Stimulated activated CD8-positive, alpha-beta memory T cell treated with anti-CD3 and anti-CD28 coated beads, Interleukin-15, amount 100 ng/mL, for 24 hours (primary cell): Measurements from ENCODE around the gene PXN.
"Not testable (repeated sequence)": the region's sequence is repeated elsewhere in the genome, so short reads cannot be mapped to it uniquely, and the experiment has no call there.

Experiments used
- DNase-seq: peaks from one replicate; pipeline ENCODE4 v3.0.0-alpha.2; 2020; ENCODE audit warnings: low read depth

Gene PXN

DNA sequence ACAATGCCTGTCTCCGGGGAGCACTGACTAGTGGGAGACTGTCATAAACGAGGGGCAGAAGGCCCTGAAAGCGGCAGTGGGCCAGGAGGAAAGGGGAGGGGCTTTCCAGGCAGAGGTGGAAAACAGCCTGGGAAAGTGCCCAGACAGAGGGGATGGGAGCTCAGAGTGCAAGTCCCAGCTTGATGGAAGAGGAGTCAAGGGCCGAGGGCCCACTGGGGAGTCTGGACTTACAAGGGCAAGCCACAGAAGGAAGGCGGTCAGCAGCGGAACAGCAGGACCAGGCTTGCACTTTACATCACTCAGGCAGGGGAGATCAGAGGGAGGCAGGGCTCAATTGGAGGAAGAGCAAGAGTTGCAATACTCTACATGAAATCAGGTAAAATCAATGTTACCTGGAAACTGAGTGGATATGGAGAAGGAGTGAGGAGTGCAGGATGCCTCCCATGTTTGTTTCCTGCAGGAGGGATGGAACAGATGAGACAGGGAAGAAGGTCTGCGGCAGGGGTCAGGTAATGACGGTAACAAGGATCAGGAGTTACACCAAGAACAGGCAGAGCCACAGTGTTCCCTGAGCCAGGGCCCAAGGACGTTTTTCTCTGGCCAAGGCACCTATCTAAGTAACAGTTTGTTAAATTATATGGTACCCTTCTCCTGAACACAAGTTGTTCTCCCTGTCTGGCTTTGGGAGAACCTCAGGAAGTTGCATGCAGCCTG lies 23.8 kb downstream of the PXN start:
- no peak for DNase-seq

DNA sequence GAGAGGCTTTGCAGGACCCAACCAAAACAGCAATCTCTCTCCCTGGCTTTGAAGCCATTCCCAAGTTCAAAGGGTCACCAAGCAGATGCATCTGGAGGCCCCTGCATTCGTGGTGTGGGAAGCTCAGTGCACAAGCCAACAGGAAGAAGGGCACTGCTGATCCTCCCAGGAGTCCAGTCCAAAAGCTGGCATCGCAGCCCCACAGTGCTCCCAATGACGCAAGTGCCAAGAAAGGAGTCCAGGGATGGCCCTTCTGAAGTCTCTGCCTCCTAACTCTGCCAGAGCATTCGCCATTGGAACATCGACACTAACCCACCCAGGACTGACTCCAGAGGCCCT lies 25.1 kb downstream of the PXN start:
- no peak for DNase-seq

DNA sequence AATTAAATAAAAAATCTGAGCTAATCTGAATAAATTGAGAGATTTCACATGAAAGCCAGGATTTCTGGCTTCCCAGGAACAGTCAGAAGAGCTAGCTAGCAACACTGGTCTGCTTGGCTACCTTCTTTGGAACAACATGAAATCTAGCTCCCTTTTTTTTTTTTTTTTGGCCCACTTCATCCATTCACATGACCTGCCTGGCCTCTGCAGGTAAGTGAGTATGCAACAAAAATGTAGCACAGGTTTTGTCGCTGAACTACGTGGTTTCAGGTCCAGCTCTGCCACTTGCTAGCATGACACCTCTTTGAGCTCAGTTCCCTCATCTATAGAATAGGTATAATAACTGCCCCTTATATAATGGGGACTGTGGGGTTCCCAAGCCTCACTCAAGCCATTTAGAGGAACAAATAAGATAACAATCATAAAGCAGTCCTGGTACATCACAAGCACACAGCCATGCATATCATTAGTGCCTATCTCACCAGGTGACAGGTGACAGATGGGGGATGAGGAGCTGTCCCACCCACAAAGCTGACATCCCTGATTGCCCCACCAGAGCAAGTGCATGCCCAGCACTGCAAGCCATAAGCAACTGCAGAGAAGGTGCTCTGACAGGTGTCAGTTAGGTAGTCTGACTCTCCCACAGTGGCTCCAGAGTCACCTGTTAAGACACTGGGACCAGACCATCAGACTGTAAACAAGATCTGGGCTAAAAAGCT lies 25.6 kb downstream of the PXN start:
- no peak for DNase-seq

DNA sequence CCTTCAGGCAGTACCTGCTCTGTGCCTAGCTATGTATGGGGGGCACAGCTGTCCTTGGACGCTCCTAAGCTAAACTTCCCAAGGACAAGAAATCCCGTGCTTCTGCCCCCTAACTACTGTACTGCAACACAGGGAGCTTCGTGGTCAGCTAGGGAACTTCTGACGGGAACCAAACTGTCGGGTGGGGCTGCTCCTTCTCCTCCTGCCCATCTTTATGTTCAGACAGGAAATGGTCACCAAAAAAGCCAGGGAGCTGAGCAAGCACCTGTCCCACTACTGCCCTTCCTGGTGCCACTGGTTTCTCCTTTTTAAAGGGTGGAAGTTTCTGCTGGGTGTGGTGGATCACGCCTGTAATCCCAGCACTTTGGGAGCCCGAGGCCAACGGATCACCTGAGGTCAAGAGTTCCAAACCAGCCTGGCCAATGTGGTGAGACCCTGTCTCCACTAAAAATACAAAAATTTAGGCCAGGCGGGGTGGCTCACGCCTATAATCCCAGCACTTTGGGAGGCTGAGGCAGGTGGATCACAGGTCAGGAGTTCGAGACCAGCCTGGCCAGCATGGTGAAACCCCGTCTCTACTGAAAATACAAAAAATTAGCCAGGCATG lies 26.6 kb downstream of the PXN start:
- no peak for DNase-seq

DNA sequence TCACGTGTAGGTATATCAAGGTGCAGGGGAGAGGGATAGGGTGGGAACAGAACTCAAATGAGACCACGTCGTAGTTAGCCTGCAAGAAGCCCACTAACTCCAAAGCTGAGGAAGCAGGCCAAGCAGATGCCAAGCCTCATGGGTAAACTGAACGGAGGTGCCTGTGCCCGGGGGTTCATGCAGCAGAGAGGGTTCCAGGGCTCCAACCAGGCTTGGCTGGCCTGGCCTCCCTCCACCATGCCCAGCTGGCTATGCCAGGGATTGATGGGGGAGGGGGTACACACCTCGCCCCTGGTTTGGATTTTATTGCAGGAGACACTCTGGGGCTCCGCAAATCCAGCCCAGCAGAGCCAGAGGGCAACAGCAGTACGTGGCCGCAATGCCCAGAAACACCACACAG lies 27.3 kb downstream of the PXN start:
- DNase-seq: no peak

DNA sequence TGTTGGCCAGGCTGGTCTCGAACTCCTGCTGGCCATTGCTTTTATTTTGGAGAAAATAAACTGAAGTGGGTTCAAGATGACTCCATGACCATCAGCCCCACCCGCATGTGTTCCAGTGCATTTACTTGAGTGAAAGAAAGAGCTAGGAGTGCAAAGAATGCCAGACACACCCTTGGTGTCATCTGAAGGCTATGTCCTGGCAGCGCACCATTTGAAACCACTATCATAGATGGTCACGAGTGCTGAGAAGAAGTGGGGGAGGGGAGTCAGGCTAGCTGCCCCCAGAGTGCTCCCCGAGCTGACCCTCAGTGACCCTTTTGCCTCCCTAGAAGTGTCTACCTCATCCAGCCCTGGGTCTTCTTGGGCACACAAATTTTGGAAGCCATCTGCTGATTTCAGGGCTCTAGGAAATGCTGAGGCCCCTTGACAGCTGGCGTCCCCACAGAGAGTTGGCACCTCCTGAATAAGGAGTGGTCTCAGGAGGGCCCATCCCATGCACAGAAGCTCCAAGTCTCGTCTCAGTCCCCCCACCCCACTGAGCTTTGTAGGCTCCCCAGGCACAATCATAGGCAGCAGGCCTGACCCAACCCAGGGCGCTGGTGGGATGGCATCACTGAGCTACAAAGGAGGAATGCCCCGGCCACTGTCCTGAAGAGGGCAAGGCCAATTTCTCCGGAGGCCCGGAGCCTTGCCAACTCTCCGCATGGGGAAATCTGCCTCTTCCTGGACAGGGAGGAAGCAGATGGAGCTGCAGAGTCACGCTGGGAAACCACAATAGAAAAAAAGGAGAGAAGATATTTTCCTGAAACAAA lies 28.0 kb downstream of the PXN start:
- DNase-seq: no peak

DNA sequence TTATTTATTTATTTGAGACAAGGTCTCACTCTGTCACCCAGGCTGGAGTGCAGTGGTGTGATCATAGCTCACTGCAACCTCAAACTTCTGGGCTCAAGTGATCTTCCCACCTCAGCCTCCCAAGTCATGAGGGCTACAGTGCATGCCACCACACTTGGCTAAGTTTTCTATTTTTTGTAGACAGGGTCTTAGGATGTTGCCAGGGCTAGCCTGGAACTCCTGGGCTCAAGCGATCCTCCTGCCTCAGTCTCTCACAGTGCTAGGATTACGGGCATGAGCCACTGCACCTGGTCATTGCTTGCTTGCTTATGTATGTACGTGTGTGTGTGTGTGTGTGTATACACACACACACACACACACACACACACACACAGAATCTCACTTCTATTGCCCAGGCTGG lies 28.7 kb downstream of the PXN start:
- DNase-seq: not testable (repeated sequence)

DNA sequence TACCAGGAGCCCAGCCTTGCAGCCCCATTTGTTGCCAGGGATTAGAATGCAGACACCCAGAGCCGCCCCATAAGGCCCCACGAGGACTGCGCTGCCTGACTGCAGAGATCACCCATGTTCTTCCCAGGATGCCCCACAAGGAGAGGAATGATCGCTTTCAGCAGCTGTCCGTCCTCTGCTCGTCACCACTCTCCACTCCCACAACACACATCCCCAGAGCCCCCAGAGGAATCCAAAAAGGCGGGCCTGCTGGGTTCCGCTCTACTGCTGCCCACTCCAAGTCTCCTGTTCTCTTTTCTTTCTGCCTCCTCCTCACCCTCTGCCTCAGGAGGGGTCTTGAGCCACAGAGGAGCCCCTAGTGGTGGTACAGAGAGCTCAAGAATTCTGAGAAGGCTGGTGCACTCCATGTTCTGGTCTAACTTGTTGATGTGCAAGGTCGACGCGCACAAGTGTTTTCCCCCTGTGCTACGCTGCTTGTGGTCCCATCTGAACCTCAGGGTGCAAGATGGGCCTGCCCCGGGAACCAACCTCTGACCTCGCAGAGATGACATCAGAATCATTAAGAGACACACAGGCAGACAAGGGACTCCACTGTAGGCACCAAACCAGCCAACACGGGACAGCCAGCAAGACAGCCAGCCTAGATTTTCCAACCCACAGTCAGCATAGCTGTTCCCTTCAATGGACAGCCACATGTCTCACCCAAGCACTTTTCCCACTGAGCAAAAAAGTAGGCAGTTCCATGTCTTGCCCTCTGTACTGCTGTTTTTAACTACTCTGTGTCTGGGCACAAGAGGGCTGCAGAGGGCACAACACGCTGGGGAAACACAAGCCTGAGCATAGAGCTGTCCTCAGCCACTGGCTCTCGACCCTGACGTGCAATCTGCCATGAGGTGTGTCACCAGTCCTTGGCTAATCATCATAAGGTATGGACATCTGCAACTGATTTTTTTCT lies 29.9 kb downstream of the PXN start:
- no peak for DNase-seq

DNA sequence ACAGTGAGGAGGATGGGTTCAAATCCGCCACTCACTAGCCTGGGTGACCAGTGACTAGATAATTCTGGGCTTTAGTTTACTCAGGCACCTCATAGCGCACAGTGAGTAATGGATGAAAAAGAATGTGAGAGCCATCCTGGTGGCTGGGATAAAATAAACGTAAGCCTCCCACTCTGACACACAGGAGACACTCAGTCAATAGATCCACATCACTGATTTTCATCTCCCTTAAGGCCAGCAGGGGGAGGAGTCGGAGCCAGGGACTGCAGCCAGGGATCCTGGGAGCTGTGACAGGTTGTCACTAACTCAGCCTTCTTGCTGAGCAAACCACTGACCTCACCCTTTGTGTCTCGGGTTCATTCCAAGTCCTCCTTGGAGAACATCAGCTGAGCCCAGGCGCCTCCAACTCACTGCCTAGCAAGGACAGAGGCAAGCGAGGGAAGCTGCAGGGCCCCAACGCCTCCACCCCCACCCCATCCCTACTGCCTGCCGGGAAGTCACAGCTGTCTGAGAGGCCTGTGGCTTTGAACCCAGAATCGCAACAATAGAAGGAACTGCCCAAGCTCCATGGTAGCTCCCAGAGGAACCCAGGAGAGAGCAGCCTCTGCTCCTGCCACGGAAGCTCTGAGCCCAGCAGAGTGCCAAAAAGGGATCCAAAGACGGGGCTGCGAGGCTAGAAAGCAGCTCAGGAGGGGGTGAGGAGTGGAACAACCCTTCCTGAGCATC lies 30.7 kb downstream of the PXN start:
- no peak for DNase-seq

DNA sequence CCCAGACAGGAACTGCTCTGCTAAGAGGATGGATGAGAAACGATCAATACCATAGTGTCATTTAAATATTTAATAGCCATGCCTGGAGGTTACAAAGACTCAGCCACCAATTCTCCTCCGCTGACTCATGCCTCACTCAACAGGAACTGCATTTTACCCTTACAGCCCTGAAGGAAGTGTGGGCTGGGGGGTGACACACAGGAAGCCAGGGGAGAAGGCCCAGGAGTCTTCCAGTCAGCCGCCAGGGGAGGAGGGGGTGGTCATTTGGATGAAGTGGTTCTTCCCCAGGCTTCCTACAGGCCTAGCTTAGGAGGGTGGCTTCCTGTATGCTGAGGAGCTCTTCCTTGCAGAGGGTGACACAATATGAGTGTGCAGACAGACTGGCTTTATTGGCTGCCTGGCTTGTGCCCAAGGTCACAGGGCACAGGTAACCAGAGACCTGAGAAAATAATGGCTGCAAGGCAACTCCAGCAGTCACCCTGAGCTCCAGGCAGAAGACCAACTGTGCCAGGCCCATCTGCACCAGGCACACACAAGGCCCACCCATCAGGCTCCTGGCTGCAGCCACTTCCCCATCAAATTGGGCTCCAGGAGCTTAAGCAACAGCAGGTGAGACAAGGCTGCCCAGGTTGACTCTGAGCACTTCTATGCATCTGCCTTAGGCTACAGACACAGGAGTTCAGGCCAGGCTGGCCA lies 34.1 kb downstream of the PXN start:
- peak; percentile 33 for DNase-seq

DNA sequence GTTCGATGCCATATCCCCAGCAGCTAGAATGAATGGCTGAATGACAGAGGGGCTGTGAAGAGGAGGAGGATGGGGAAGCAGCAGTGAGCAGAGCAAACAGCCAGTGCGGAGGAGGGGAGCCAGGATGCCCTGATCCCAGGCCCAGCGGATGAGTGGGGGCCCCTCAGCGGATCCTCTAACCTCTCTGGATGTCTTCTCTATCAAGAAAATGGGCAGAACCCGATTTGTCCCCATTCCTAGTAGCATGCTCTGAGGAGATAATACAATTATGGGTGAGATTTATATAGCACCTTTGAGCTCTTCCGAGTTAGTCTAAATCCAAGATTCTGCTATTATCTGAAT lies 34.6 kb downstream of the PXN start:
- DNase-seq: no peak

DNA sequence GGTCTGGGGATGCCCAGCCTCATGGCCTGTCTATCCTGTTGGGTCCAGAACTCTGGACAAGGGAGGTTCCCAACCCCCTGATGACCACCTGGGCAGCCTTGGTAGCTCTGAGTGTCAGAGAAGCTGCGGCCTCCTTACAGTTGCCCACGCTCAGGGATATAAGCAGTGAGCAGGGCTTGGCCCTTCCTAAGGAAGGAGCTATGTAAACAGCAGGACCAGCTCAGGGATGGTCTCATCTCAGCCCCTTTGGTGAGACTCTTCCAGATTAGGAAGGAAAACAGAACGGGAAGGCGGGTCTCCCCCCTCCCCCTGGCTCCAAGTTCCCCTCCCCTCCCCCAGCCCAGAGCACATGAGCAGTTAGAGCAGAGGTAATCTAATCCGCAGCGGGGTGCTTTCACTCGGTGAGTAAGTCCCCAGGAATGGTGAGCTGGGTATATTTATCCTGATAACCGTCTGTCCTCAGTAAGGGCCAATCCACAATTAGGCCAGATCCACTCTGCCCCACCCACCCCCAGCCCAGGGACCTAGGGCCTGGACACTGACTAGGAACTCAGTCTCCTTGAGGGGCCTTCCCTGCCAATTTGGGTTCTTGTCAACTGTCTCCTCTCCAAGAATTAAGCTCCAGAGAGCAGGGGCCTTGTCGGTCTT lies 35.1 kb downstream of the PXN start:
- no peak for DNase-seq

DNA sequence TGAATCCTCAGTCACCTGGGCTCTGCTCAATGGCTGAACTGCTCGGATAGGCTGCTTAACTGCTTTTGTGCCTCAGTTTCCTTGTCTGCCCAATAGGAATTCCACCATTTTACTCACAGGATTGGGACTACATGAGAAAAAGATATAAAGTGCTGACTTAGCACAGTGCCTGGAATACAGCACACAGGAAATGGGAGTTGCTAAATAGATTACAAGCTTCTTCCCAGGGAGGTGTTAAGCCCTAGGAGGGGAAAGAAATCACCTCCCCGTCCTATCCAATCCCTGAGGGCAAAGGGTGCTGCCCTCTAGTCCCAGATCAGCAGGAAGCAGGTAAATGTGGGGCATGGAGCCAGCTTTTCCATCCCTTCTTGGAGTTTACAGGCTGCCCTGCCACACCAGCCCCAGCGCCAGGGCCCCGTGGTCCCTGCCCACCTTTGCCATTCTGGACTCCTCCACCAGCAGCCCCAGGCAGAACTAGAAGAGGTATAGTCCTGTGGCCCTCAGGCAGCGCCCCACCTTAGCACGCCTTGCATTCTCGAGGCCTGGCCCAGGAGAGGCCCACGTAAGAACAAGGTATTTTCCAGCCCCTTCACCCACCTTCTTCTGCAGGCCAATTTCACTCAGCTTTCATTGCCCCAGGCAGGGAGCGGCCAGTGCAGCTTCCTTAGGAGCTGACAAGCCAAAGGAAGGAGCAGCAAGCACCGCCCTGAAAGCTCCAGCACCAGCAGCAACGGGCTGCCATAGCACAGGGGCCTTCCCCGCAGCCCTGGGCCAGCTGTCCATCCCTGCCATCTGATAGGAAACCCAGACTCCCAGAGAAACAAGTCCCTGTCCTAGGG lies 35.8 kb downstream of the PXN start:
- no peak for DNase-seq

DNA sequence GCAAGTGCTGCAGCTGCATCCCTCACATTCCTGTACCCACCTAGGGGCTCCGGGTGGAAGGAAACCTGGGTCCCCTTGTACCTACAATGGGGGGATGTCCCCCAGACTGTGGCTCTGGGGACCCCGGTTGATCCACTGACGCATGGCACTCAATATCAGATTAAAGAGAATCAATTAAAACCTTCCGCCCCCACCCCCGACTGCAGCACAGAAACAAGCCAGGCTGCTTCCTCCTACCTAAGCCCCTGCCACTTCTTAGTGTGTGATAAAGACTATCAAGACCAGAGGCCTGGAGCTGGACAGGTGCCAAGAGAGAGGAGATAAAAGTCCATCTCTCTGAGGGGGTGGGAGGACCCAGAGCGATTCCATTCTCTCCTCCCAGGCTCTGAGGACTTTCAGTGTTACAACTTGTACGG lies 36.5 kb downstream of the PXN start:
- DNase-seq: no peak

DNA sequence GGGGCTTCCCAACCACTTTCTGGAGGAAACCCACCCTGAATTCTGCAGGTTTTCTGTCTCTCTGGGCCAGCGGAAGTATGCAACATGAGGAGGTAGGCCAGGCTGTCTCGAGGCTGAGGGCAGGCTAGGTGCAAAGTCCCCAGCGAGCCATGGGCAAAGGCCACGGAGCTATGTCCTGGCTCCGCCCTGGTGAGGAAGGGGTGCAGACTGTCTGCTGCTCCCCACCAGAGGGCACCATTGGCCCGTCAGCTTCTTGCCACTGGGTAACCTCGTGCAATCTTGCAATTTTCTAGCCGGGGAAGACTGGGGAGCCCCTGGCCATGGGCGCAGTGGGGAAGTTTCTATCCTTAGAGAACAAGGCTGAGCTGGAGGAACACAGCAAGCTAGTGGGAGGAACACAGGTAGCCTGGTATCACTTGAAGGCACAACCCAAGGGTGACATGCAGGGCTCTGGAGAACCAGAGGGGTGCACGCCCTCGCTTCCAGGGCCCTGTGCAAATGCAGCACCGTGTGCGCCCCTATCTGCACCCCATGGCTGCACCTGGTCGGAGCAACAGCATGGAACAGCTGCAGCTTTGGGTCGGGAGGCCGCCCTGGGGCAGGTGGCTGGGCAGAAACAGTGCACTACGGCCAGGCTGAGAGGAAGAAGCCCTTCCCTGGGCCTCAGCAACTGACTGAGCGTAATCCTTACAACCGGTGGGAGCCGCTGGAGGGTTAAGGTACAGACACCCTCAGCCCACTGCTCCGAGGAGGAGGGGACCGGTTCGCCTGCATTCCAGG lies 37.0 kb downstream of the PXN start:
- DNase-seq: peak; percentile 70

DNA sequence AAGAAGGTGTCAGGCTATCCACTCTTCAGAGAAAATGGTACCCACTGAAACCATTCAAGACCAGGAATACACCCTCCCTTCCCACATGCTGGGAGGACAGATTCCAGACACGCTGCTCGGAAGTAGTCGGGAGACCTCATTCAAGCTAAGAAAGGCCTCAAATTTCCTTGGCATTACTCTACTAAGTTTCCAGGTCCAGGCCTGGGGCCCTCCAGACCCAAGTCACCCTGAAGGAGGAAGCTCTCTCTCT lies 37.6 kb downstream of the PXN start:
- no peak for DNase-seq

DNA sequence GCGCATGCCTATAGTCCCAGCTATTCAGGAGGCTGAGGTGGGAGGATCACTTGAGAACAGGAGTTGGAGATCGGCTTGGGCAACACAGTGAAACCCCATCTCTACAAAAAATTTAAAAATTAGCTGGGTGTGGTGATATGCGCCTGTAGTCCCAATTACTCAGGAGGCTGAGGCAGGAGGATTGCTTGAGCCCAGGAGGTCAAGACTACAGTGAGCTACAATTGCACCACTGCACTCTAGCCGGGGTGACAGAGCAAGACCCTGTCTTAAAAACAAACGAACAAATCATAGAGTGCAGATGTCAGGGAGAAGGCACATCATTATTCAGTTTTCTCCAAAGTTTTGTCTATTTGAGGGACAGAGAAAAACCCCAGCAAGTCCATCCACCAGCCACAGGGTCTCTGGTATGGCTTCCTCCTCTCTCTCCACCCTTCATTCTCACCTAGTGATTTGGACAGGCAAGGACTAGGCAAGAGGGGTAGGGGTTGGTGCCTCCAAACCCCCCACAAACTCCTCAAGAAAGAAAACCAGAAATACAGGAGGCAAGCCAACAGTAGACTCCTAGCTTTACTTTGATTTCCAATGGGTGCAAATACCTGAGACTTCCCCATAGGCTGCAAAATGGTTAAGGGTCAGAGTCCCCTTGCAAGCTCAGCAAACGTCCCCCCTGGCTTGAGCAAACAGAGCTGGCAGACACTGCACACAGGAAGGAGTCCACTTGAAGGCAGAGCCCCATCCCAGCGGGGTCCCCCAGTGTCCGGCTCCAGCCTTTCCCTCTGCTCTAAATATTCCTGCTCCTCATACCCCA lies 38.1 kb downstream of the PXN start:
- DNase-seq: no peak
